Ovary (tissue), 9 donors: ENCODE data around the gene NODAL. TPM values are rescaled to one million over a fixed set of nuclear protein-coding genes. Genes with fewer than 3 reads are reported as not detected.

ENCODE experiments used
- DNase-seq, 5 donors: peaks; one replicate each; pipeline ENCODE4 v3.0.0-alpha.2; 2019 to 2020
- H3K27ac ChIP-seq, 2 donors: fragments of 200-600 bp; one replicate each; pipeline versions ENCODE4 v1.5.1 to v1.8.0; 2019 to 2022
- H3K27me3 ChIP-seq: fragments of 200-600 bp; one replicate; pipeline ENCODE4 v1.8.0; 2022
- H3K36me3 ChIP-seq: fragments of 200-600 bp; sonication (generic); one replicate; pipeline ENCODE4 v1.5.1; 2019
- H3K4me1 ChIP-seq: one replicate; pipeline ENCODE4 v1.8.1; 2013; ENCODE audit warnings: mild to moderate bottlenecking, moderate library complexity; ENCODE audit not compliant: insufficient read depth
- H3K4me3 ChIP-seq: fragments of 200-600 bp; sonication (generic); one replicate; pipeline ENCODE4 v1.5.1; 2017
- H3K9me3 ChIP-seq, 2 donors: fragments of 200-600 bp in 1 of 2; sonication (generic) in 1 of 2; one replicate each; pipeline versions ENCODE4 v1.5.1 to v1.8.1; 2013 to 2019; ENCODE audit warnings: mild to moderate bottlenecking in 1 of 2, moderate library complexity in 1 of 2
- CTCF ChIP-seq, 3 donors: fragments of 450-650 bp in 2 of 3; fragments of 200-600 bp in 1 of 3; IDR thresholded peaks; one replicate each; pipeline versions ENCODE4 v1.5.1 to v1.8.0; 2016 to 2022; ENCODE audit warnings: antibody characterized with exemption in 3 of 3, mild to moderate bottlenecking in 1 of 3
- EP300 ChIP-seq: sonication (generic); formaldehyde crosslinking; IDR thresholded peaks from one replicate; pipeline ENCODE4 v1.6.1; 2017; ENCODE audit warnings: antibody characterized with exemption
- POLR2A ChIP-seq: fragments of 450-650 bp; IDR thresholded peaks from one replicate; pipeline ENCODE4 v1.6.1; 2017; ENCODE audit warnings: antibody characterized with exemption, mild to moderate bottlenecking, moderate library complexity
- WGBS, 3 donors: extraction: QIAGEN DNeasy Blood & Tissue Kit in 1 of 3; methylation state at CpG; one replicate each; pipeline versions ENCODE4 v1.1.5 to v1.1.7; 2013 to 2017; 5-methylcytosine and 5-hydroxymethylcytosine counted together
- intact Hi-C, 4 donors: fragments of 100-400 bp; cut with DNase I; formaldehyde crosslinking; loops; one replicate each; pipeline versions ENCODE4 v1.11.0 to v1.15.1; 2022 to 2023
- polyA plus RNA-seq, 2 donors: library from polyadenylated mRNA; stranded (reverse); fragments of 200-250 nt in 1 of 2; fragments of 350-450 nt in 1 of 2; fragmentation: Illumina TruSeq in 1 of 2; extraction: RNeasy Lipid Tissue Mini Kit (QIAGEN cat#74804) in 1 of 2; gene quantifications; one replicate each; pipeline ENCODE4 v1.2.3, GENCODE V29; 2013 to 2014
- total RNA-seq, 7 donors: library from RNA; depleted of rRNA in 2 of 7; stranded (reverse); fragments of >200 nt in 2 of 7; fragmentation: NEBNext Ultra II Directional in 3 of 7; extraction: Animal tissue kit (Norgen Biotek cat#: 25700) in 3 of 7; gene quantifications; one replicate each; pipeline versions ENCODE4 v1.1.0 to v1.2.4, GENCODE V29; 2016 to 2023
- donor health status: DM: no; HTN: no; CAD: no; lungs with moderate emphysema.
- donor health status: DM: no; HTN: no; CAD: no.
- donor health status: Bipolar disorder and iron deficiency.
- donor health status: DM: yes; HTN: yes; CAD: no.
- donor health status: DM: no; HTN: no; CAD: no.
- donor health status: DM: yes; HTN: yes; CAD: no.

NODAL gene
- total and polyA plus RNA-seq, 9 donors: 0.04 TPM; not detected in 8

DNA sequence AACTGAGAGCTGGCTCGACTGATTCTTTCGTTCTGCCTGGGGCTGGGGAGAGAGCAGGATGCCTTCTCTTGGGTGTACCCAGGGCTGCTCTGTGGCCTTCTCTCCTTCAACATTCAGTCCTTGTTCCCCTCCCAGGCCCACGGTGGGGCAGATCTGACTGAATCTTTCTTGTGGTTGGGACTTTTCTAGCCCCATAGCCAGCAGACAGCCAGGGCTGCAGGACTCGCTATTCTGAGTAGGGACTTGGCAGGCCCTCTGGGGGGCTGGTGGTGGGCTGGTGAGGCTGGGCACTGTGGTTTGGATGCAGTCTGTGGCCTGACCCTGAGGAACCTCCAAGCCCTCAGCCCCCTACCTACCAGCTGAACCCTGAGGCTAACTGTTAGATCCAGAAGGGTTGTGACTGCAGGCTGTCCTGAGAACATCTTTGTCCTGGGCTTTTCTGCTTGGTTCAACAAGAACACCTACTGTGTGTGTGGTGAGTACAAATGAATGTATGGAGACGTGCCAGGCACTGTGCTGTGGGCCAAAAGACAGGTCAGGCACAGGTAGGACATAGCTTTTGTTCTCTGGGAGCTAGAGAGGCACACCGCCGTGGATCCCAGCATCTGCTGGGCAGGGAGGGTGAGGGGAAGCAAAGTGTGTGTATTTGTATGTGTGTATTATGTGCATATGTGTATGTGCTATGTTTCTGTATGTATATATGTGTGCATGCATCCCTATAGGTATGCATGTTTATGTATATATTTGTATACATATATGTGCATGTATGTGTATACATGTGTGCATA lies 35.0 kb upstream of the NODAL start:
- Histone ChIP-seq H3K9me3 (no peaks in the 10 kb centered on the region), H3K36me3 (no peaks in the 10 kb centered on the region), H3K4me3 (no peak overlapping the region), H3K27ac (no peak overlapping the region), H3K27me3 (no peaks in the 10 kb centered on the region), H3K4me1 (peaks cover 9% of the 10 kb centered on the region)
- intact Hi-C loops: no loop called here
- no peak for TF ChIP-seq POLR2A
- DNase-seq: no peak
- 68 to 77% (median 72%) methylated on average over 7 of the region's 7 CpGs for WGBS, 3 donors

DNA sequence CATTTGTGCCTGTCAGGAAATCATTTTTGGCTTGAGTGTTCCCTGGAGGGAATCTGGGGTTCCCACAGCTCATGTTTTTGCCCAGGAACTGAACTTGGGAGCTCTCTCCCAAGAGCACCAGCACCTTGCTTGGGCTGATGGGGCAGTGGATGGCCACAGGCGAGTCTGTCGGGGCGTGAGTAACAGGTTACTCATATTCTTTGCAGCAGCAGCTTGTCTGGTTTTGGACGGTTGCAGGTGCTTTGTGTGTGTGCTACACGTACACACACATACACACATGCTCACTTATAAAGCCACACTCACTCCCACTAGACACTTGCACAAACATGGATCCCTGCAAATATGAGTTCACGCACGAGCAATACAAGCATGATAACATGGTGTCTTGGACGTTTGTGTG lies 34.2 kb upstream of the NODAL start:
- no peak for TF ChIP-seq EP300
- TF ChIP-seq CTCF (IDR thresholded peaks at IDR 0.05): no peak
- no peak for TF ChIP-seq POLR2A
- WGBS, 3 donors: 82 to 83% (median 83%) methylated on average over 8 of the region's 8 CpGs
- no peaks in the 10 kb centered on the region for H3K36me3 ChIP-seq
- peaks cover 7% of the 10 kb centered on the region for H3K4me1 ChIP-seq
- no peak overlapping the region for H3K27ac ChIP-seq
- no peak overlapping the region for H3K4me3 ChIP-seq
- intact Hi-C loops: no loop called here
- H3K9me3 ChIP-seq: no peaks in the 10 kb centered on the region
- no peak for DNase-seq
- H3K27me3 ChIP-seq: no peaks in the 10 kb centered on the region

GRCh38 chr10:70474780-70475179 lies 33.3 kb upstream of the NODAL start:
- Histone ChIP-seq H3K4me1 (peaks cover 4% of the 10 kb centered on the region), H3K27ac (no peak overlapping the region), H3K4me3 (no peak overlapping the region), H3K9me3 (no peaks in the 10 kb centered on the region), H3K36me3 (no peaks in the 10 kb centered on the region), H3K27me3 (no peaks in the 10 kb centered on the region)
- WGBS, 3 donors: 91 to 94% (median 94%) methylated on average over 2 of the region's 2 CpGs
- intact Hi-C loops: no loop called here
- DNase-seq: no peak
- no peak for TF ChIP-seq POLR2A
- TF ChIP-seq CTCF (IDR thresholded peaks at IDR 0.05): no peak
- TF ChIP-seq EP300: no peak

DNA sequence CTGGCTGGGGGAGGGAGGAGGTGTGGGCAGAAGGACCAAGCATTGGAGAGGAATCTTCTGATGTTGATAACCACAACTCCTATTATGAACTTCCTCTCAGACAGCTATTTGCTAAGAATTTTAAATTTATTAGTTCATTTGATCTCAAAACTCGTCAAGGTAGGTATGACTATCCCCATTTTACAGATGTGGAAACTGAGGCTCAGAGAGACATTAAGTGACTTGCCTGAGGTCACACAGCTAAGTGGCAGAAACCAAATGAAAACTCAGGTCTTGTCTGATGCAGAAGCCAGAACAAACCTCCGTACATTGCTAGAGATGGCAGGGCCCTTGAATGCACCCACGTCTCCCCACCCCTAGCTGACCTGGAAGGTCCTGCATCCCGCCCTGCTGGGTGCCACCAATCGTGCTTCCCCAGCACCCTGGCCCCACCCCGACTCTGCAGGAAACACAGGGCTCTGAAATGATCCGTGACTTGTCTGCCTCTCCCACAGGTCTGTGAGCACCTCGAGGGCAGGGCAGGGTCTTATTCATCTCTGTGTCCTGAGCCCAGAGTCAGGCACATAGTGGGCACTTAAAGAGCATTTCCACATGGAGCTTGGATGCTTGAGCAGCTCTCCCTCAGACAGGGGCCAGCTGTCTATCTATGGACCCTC lies 31.4 kb upstream of the NODAL start:
- Histone ChIP-seq H3K9me3 (no peaks in the 10 kb centered on the region), H3K4me1 (peaks cover 1% of the 10 kb centered on the region), H3K36me3 (no peaks in the 10 kb centered on the region), H3K27me3 (no peaks in the 10 kb centered on the region), H3K4me3 (no peak overlapping the region), H3K27ac (no peak overlapping the region)
- intact Hi-C loops: no loop called here
- TF ChIP-seq POLR2A (no peak), CTCF (IDR thresholded peaks at IDR 0.05) (no peak), EP300 (no peak)
- DNase-seq: no peak
- WGBS, 3 donors: 82 to 90% (median 89%) methylated on average over 8 of the region's 8 CpGs

GRCh38 chr10:70466951-70467350 lies 25.5 kb upstream of the NODAL start:
- no peaks in the 10 kb centered on the region for H3K4me1 ChIP-seq

More at GRCh38 chr10:70466951-70467350, 25.5 kb upstream of the NODAL start:
- H3K4me3 ChIP-seq: no peak overlapping the region
- H3K9me3 ChIP-seq: no peaks in the 10 kb centered on the region
- intact Hi-C loops: loop anchor here in 2 of 4 donors (10.0 kb wide), 1 partner anchor 288 kb away; no protein-coding TSS in a partner anchor
- no peak for DNase-seq
- H3K27ac ChIP-seq: no peak overlapping the region
- TF ChIP-seq EP300: no peak
- no peak for TF ChIP-seq POLR2A
- TF ChIP-seq CTCF (IDR thresholded peaks at IDR 0.05): no peak
- WGBS, 3 donors: 91 to 98% (median 92%) methylated on average over 3 of the region's 3 CpGs
- H3K36me3 ChIP-seq: no peaks in the 10 kb centered on the region
- H3K27me3 ChIP-seq: no peaks in the 10 kb centered on the region
